GM18505 (cell line): ENCODE results near the gene POP7.

Experiments
- ATAC-seq: cut with Tn5 transposase; IDR thresholded peaks from one replicate; pipeline ENCODE4 v1.9.1; 2021; ENCODE audit not compliant: unreplicated experiment
- POLR2A ChIP-seq: IDR thresholded peaks from 4 replicates; pipeline ENCODE4 v1.6.1; 2011; ENCODE audit warnings: borderline replicate concordance; ENCODE audit not compliant: insufficient read depth, insufficient read length; ENCODE audit errors: extremely low read depth

Gene POP7

GRCh38 chr7:100675105-100675451 lies 30.8 kb upstream of the POP7 start:
- TF ChIP-seq POLR2A: no peak
- no peak for ATAC-seq

- peak; percentile 33 for ATAC-seq
- TF ChIP-seq POLR2A: peak; percentile 49
Observed at GRCh38 chr7:100675581-100676350, 30.2 kb upstream of the POP7 start.

- ATAC-seq: no peak
- no peak for TF ChIP-seq POLR2A
Observed at GRCh38 chr7:100676501-100677306, 29.2 kb upstream of the POP7 start.

GRCh38 chr7:100677308-100678267 lies 28.3 kb upstream of the POP7 start:
- no peak for TF ChIP-seq POLR2A
- no peak for ATAC-seq

GRCh38 chr7:100678291-100678984 lies 27.5 kb upstream of the POP7 start:
- ATAC-seq: no peak

GRCh38 chr7:100679129-100679926 lies 26.6 kb upstream of the POP7 start:
- no peak for TF ChIP-seq POLR2A
- ATAC-seq: no peak

More at GRCh38 chr7:100678291-100678984, 27.5 kb upstream of the POP7 start:
- peak; percentile 28 for TF ChIP-seq POLR2A

GRCh38 chr7:100679927-100680575 lies 25.9 kb upstream of the POP7 start:
- no peak for TF ChIP-seq POLR2A
- no peak for ATAC-seq

- TF ChIP-seq POLR2A: peak; percentile 41
- ATAC-seq: no peak
Observed at GRCh38 chr7:100680576-100681271, 25.2 kb upstream of the POP7 start.

GRCh38 chr7:100681491-100682227 lies 24.3 kb upstream of the POP7 start:
- no peak for ATAC-seq
- TF ChIP-seq POLR2A: no peak

GRCh38 chr7:100682228-100682741 lies 23.6 kb upstream of the POP7 start:
- no peak for TF ChIP-seq POLR2A
- ATAC-seq: no peak
